H9 (cell line): ENCODE results near the gene MYRIP. TPM values are rescaled to one million over a fixed set of nuclear protein-coding genes. Genes with fewer than 3 reads are reported as not detected.

Source experiments
- DNase-seq: peaks from one replicate; pipeline ENCODE4 v3.0.0-alpha.2; 2017
- H2AFZ ChIP-seq: one replicate; pipeline ENCODE4 v1.6.1; 2013; ENCODE audit warnings: mild to moderate bottlenecking, low read length, control low read depth, moderate library complexity
- H2AK5ac ChIP-seq: 2 replicates; pipeline ENCODE4 v1.6.1; 2013; ENCODE audit warnings: low read length, control low read depth, mixed read lengths; ENCODE audit not compliant: insufficient read length
- H2BK120ac ChIP-seq: one replicate; pipeline ENCODE4 v1.6.1; 2013; ENCODE audit warnings: low read depth, mild to moderate bottlenecking, low read length, control low read depth, inconsistent platforms; ENCODE audit not compliant: poor library complexity, severe bottlenecking
- H2BK12ac ChIP-seq: 2 replicates; pipeline ENCODE4 v1.6.1; 2013; ENCODE audit warnings: low read length, control low read depth, mixed read lengths, low read depth; ENCODE audit not compliant: insufficient read length
- H2BK15ac ChIP-seq: 2 replicates; pipeline ENCODE4 v1.6.1; 2013; ENCODE audit warnings: low read depth, low read length, control low read depth
- H2BK20ac ChIP-seq: one replicate; pipeline ENCODE4 v1.6.1; 2013; ENCODE audit warnings: low read depth, mild to moderate bottlenecking, low read length, control low read depth, inconsistent platforms; ENCODE audit not compliant: poor library complexity, severe bottlenecking
- H2BK5ac ChIP-seq: 2 replicates; pipeline ENCODE4 v1.6.1; 2013; ENCODE audit warnings: low read length, control low read depth, mixed read lengths; ENCODE audit not compliant: insufficient read length
- H3K14ac ChIP-seq: 2 replicates; pipeline ENCODE4 v1.6.1; 2013; ENCODE audit warnings: low read length, control low read depth; ENCODE audit not compliant: insufficient read depth
- H3K18ac ChIP-seq: 2 replicates; pipeline ENCODE4 v1.6.1; 2013; ENCODE audit warnings: low read depth, mild to moderate bottlenecking, mixed read lengths, low read length, control low read depth; ENCODE audit not compliant: insufficient read length
- H3K23ac ChIP-seq: 2 replicates; pipeline ENCODE4 v1.6.1; 2013; ENCODE audit warnings: low read length, control low read depth, mixed read lengths, low read depth; ENCODE audit not compliant: insufficient read length
- H3K23me2 ChIP-seq: 2 replicates; pipeline ENCODE4 v1.6.1; 2013; ENCODE audit warnings: low read depth, mild to moderate bottlenecking, mixed read lengths, low read length, control low read depth; ENCODE audit not compliant: insufficient read length, poor library complexity, severe bottlenecking
- H3K27ac ChIP-seq: 2 replicates; pipeline ENCODE4 v1.5.1; 2013; ENCODE audit warnings: low read length, control low read depth, mixed read lengths, low read depth; ENCODE audit not compliant: insufficient read length
- H3K27me3 ChIP-seq: 2 replicates; pipeline ENCODE4 v1.6.1; 2013; ENCODE audit warnings: low read length, control low read depth, inconsistent platforms; ENCODE audit not compliant: insufficient read depth
- H3K4ac ChIP-seq: 2 replicates; pipeline ENCODE4 v1.6.1; 2013; ENCODE audit warnings: low read depth, mild to moderate bottlenecking, control low read depth, inconsistent platforms, low read length, moderate library complexity
- H3K4me1 ChIP-seq: 2 replicates; pipeline ENCODE4 v1.6.1; 2013; ENCODE audit warnings: low read length, control low read depth, inconsistent platforms; ENCODE audit not compliant: insufficient read depth
- H3K4me2 ChIP-seq: 2 replicates; pipeline ENCODE4 v1.6.1; 2013; ENCODE audit warnings: low read length, control low read depth, mixed read lengths; ENCODE audit not compliant: insufficient read length, insufficient read depth
- H3K56ac ChIP-seq: 2 replicates; pipeline ENCODE4 v1.6.1; 2013; ENCODE audit warnings: low read depth, mild to moderate bottlenecking, mixed read lengths, low read length, control low read depth; ENCODE audit not compliant: insufficient read length
- H3K79me1 ChIP-seq: 2 replicates; pipeline ENCODE4 v1.6.1; 2013; ENCODE audit warnings: low read depth, mild to moderate bottlenecking, moderate library complexity, low read length, control low read depth, inconsistent platforms; ENCODE audit not compliant: insufficient read depth, poor library complexity, severe bottlenecking
- H3K79me2 ChIP-seq: 2 replicates; pipeline ENCODE4 v1.6.1; 2013; ENCODE audit warnings: low read length, control low read depth, inconsistent platforms; ENCODE audit not compliant: insufficient read depth
- H3K9ac ChIP-seq: 2 replicates; pipeline ENCODE4 v1.6.1; 2013; ENCODE audit warnings: low read length, control low read depth, mixed read lengths; ENCODE audit not compliant: insufficient read length; ENCODE audit errors: extremely low read depth
- H3K9me3 ChIP-seq: one replicate; pipeline ENCODE4 v1.6.1; 2013; ENCODE audit warnings: low read depth, low read length, inconsistent platforms; ENCODE audit not compliant: control insufficient read depth
- H3T11ph ChIP-seq: one replicate; pipeline ENCODE4 v1.6.1; 2013; ENCODE audit warnings: mild to moderate bottlenecking, low read length, control low read depth, inconsistent platforms
- H4K20me1 ChIP-seq: one replicate; pipeline ENCODE4 v1.6.1; 2013; ENCODE audit not compliant: control insufficient read depth, insufficient read length, insufficient read depth
- H4K5ac ChIP-seq: 2 replicates; pipeline ENCODE4 v1.6.1; 2013; ENCODE audit warnings: low read depth, mild to moderate bottlenecking, mixed read lengths, low read length, control low read depth; ENCODE audit not compliant: insufficient read length
- H4K8ac ChIP-seq: replicated peaks from 2 replicates; pipeline ENCODE4 v1.6.1; 2013; ENCODE audit warnings: low read length, control low read depth, mixed read lengths, low read depth; ENCODE audit not compliant: insufficient read length
- H4K91ac ChIP-seq: 2 replicates; pipeline ENCODE4 v1.6.1; 2013; ENCODE audit warnings: low read depth, mild to moderate bottlenecking, moderate library complexity, mixed read lengths, low read length, control low read depth; ENCODE audit not compliant: insufficient read length
- H3K27ac Mint-ChIP-seq, 3 experiments: 2 replicates in 2 of 3; 3 replicates in 1 of 3; pipeline ENCODE4 v1.8.0; 2020 to 2021; ENCODE audit warnings: mixed read lengths in 3 of 3, mild to moderate bottlenecking in 1 of 3, moderate library complexity in 1 of 3
- H3K27me3 Mint-ChIP-seq: 2 replicates; pipeline ENCODE4 v1.8.0; 2021; ENCODE audit warnings: low read depth, mild to moderate bottlenecking, moderate library complexity, mixed read lengths
- H3K36me3 Mint-ChIP-seq, 3 experiments: 2 replicates in 2 of 3; 3 replicates in 1 of 3; pipeline ENCODE4 v1.8.0; 2020 to 2021; ENCODE audit warnings: low read depth in 3 of 3, mixed read lengths in 3 of 3; ENCODE audit not compliant: insufficient read depth in 1 of 3
- H3K4me1 Mint-ChIP-seq, 2 experiments: 2 replicates each; pipeline ENCODE4 v1.8.0; 2020; ENCODE audit warnings: mixed read lengths in 2 of 2
- H3K4me3 Mint-ChIP-seq, 2 experiments: 2 replicates in 1 of 2; 3 replicates in 1 of 2; pipeline ENCODE4 v1.8.0; 2020 to 2021; ENCODE audit warnings: mild to moderate bottlenecking in 2 of 2, mixed read lengths in 2 of 2, moderate library complexity in 1 of 2
- H3K9me3 Mint-ChIP-seq, 2 experiments: 2 replicates in 1 of 2; 3 replicates in 1 of 2; pipeline ENCODE4 v1.8.0; 2020; ENCODE audit warnings: mild to moderate bottlenecking in 2 of 2, mixed read lengths in 2 of 2, moderate library complexity in 1 of 2
- CTCF ChIP-seq: fragments of 200-600 bp; sonication (generic); conservative IDR thresholded peaks from 3 replicates; pipeline ENCODE4 v1.8.0; 2021; ENCODE audit warnings: antibody characterized with exemption, mild to moderate bottlenecking
- WGBS: extraction: QIAGEN DNeasy Blood & Tissue Kit; methylation state at CpG from one replicate; pipeline ENCODE4 v1.1.7; 2013; ENCODE audit warnings: missing lambda C conversion rate, low lambda C conversion rate, mixed read lengths; ENCODE audit not compliant: insufficient read length; ENCODE audit errors: extremely low coverage; 5-methylcytosine and 5-hydroxymethylcytosine counted together
- total RNA-seq: library from RNA; stranded (reverse); gene quantifications from 2 replicates; pipeline ENCODE4 v1.2.1, GENCODE V29; 2021

MYRIP gene
- total RNA-seq, 1 experiment from 2014 or later = 1.8 TPM

GRCh38 chr3:40191251-40191650 lies 381.8 kb downstream of the MYRIP start:
- H3K23me2 ChIP-seq = no peaks in the 10 kb centered on the region
- H3K9me3 ChIP-seq = no peaks in the 10 kb centered on the region
- H3K27me3 Mint-ChIP-seq = no peaks in the 10 kb centered on the region; the same call in none of the 2 replicates
- no peak overlapping the region for H3K56ac ChIP-seq
- peaks cover 10 to 11% of the 10 kb centered on the region in 2 experiments for H3K4me1 Mint-ChIP-seq
- H4K20me1 ChIP-seq = no peaks in the 10 kb centered on the region
- no peaks in the 10 kb centered on the region for H3K4me1 ChIP-seq
- no peak overlapping the region for H2BK5ac ChIP-seq
- no peak overlapping the region for H3K4ac ChIP-seq
- TF ChIP-seq CTCF = no peak
- H3K27ac ChIP-seq = no peak overlapping the region
- no peak overlapping the region for H3K14ac ChIP-seq
- no peaks in the 10 kb centered on the region for H3K9me3 Mint-ChIP-seq
- H3K4me3 Mint-ChIP-seq = no peak overlapping the region
- WGBS = no CpG with 5 or more reads among the region's 1 CpG
- H3T11ph ChIP-seq = no peak overlapping the region
- no peak overlapping the region for H3K23ac ChIP-seq
- no peak overlapping the region for H3K18ac ChIP-seq
- no peak overlapping the region for H4K5ac ChIP-seq
- H3K79me1 ChIP-seq = no peaks in the 10 kb centered on the region
- H3K4me2 ChIP-seq = no peak overlapping the region
- H2BK15ac ChIP-seq = no peak overlapping the region
- no peak overlapping the region for H2BK20ac ChIP-seq
- no peak overlapping the region for H3K27ac Mint-ChIP-seq
- no peak overlapping the region for H2AFZ ChIP-seq
- no peak overlapping the region for H2AK5ac ChIP-seq
- H3K79me2 ChIP-seq = no peaks in the 10 kb centered on the region
- H3K9ac ChIP-seq = no peak overlapping the region
- no peak for DNase-seq
- no peaks in the 10 kb centered on the region for H3K36me3 Mint-ChIP-seq
- H4K8ac ChIP-seq = no peak overlapping the region
- no peak overlapping the region for H2BK12ac ChIP-seq
- no peak overlapping the region for H2BK120ac ChIP-seq
- H3K27me3 ChIP-seq = no peaks in the 10 kb centered on the region
- H4K91ac ChIP-seq = no peak overlapping the region
